NCI-H446 (cell line): ENCODE results near the gene HDAC4.

ENCODE experiments used
- DNase-seq, 2 experiments: peaks; one replicate each; lab custom pipeline; 2025; lab: John Stamatoyannopoulos, UW

The HDAC4 gene

DNA sequence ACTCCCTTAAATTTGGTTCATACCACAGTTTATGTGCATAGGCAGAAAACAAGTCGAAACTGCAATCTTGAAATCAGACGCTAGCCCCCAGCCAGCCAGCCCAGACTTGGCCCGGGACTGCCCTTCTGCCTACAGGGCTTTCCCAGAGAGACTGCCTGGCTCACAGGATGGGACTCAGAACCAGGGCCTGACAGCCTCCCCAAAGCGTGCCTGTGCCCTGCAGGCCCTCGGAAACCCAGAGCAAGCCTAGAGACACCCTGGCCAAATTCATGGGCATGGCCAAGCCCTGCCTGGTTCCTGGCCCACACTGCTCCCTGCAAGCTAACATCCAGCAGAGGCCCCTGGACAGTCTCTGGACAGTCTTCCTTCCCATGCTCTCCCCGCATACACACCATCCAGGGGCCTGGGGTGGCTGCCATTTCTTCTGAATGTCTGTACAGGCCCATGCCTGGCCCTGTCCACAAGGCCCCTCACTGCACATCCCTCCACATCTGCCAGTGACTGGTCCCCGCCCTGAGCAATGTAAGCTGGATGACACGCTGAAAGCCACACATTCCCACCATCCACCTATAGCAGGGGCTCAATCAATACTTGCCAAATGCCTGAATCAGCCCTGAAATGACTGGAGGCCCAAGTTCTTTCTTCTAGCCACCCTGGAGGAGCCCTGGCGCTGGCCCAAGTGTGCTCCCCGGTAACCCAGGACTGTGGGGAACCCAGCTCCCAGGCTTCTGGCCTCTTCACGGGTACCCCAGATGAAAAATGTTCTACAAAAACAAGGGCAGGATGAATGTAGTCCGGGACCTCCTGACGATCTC lies 73.1 kb downstream of the HDAC4 start:
- DNase-seq = no peak

DNA sequence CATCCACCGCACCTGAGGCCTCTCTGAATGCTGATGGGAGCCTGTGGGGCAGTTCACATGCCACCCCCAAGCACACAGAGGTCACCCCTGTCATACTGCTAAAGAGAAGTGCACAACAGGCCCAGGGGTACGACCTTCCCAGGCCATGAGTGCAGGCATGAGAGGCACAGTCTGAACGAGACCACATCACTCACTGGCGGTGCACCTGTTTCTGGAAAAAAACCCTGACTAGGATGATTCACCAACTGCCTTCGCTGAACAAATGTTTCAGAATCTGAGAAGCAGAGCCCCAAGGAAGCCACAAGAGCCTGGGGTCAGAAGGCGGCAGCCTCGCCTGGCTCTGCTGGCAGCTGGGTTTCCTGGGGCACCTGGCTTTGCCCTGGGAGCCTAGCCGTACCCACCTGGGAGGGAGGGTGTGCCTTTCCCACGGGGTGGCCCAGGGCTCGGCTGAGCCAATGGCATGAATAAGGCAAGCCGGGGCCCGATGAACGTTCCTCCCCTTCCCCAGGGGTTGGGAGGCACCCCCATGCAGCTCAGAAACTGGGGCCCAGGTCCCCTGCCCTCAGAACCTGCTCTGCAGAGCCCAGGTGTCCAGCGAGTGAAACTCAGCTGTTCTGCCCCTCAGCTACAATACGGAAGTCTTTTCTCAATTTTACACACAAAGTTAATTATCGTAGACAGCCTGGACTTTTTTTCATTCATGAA lies 73.8 kb downstream of the HDAC4 start:
- no peak for DNase-seq

DNA sequence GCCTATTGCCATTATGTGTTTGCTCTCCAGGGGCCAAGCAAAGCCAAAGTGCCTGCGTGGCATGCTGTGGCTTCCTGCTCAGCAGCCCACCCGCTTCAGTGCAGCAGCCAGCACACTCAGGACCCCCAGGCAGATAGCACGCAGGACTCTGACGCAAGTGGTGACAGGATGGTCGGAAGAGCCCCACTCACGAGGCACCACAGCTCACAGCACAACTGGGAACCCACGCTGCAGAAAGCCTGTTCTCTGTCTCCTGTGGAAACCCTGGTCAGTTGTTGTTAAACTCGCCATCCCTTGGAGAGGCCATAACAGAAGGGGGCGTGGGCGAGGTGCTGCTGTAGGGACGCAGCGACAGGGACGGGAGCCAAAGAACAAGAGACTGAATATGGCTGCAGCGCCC lies 76.4 kb downstream of the HDAC4 start:
- no peak for DNase-seq

DNA sequence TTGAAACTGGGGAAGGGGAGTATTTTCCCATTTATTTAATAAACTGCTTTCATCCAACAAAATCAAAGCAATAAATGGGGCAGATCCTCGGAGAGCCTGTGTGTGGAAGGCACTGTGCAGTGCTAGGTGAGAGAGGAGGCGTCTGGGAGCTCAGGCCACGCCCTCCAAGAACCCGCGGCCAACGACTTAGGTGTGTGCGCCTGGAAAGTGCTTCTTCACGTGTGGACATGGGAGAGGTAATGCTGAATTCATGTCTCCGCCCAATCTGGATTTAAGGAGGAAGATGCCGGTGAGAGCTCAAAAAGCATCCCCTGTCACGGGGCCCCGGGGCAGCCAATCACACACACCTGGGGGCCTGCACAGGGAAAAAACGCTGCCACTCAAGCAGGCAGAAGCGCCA lies 77.4 kb downstream of the HDAC4 start:
- no peak for DNase-seq

DNA sequence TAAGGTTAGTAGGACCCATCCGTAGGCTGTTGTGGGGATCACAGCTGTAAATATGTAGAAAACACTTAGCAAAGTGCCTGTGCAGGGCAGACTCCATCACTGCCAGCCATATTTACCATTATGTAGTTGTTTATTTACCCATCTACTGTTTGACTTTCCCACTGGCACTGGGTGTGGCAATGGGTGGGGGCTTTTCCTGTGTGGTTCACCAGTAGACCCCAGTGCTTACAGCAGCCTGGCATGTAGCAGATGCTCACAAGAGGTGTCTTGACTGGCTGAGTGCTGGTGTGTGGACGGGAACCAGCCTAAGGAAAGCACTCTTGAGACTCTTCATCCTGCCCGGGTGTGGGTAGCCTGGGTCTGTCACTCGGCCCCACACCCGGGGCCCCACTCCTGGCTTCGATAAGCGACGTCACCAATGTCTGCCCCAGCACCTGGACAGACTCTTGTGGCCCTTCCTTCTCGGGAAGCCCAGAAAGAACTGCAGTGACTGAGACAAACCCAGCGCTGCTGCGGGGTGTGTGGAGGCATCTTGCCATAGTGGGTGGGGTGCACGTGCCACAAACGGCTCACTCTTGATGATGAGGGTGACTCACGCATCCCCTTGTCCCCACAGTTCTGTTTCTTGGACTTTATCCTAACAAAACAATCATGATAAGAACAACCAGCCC lies 78.3 kb downstream of the HDAC4 start:
- no peak for DNase-seq

DNA sequence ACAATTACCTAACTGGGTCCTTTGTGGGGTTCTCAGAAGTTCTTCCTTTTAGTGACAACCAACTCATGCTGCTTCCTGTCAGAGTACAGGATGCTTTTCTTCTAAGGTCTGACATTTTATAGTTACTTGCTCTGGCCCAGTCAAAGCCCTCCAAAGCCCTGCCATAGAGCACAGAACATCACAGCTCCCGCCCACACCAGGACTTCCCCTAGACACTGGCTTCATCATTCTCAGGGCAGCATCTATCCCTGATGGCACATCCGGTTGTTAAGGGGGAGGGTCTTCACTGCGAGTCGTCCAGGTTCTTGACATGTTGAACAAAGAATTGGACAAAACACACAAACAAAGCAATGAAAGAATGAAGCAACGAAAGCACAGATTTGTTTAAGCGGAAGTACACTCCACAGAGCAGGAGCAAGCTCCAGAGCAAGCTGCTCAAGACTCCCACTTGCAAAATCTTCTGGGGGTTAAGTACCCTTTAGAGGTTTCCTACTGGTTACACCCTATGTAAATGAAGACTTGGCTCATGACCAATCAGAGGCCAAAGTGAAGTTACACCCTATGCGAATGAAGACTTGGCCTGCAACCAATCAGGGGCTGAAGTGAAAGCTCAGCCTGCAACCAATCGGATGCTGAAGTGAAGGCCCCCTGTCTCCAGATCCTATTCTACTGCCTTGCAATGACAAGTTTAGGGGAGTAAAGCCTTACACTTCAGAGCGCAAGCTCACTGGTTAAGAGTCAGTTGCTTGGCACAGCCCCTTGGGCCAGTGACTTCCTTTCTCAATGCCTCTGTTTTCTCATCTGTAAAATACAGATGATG lies 79.0 kb downstream of the HDAC4 start:
- no peak for DNase-seq

DNA sequence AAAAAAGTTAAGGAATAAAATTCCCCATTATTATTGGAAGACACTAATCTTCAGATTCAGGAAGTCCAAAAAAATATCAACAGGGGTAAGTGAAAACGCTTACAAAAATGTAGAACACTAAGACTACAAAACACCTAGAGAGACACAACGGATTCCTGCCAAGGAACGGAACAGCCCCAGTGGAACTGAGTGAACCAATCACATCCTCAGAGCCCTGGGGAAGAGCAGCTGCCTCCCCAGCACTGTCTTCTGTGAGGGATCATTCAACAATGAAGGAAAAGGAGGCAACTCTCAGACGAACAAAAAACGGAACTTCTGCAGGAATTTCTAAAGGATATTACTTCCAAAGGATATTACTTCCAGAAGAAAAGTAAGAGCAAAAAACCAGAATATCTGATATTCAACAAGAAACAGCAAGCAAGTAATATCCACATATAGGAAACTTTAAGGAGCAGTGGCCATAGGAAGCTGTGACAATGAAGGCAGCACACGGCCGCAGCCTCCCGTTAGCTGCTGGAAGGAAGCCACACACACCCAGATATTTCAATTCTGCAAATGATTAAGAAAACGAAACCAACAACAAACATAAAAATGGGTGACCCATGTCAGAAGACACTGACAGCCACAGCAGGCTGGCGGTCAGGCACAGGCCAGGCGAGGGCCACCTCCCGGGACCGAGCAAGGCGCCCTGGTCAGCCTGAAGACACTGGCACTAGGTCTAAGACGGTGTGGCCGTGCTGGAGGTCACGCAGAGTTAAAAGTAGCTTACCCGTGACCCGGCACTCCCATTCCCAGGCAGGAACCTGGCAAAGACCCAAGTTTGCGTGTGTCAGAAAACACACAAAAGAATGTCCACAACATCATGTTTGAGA lies 81.8 kb downstream of the HDAC4 start:
- no peak for DNase-seq

DNA sequence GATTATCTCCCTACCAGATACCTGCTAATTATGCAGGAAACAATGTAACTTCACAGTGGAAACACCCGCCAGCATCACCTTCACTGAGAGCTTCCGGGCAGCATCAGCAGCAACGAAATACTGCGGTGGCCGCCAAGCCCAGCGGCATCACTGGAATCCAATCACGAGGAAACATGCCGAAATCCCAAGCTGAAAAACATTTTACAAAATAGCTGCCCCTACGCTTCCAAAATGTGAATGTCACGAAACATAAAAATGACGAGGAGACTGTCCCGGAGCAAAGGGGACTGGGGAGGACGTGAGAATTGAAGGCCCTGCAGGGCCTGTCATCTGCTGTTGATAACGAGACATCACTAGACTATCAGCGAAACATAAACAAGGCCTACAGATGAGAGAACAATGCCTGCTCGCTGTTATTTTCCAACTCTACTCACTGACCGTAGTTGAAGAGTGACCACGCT lies 82.6 kb downstream of the HDAC4 start:
- no peak for DNase-seq

DNA sequence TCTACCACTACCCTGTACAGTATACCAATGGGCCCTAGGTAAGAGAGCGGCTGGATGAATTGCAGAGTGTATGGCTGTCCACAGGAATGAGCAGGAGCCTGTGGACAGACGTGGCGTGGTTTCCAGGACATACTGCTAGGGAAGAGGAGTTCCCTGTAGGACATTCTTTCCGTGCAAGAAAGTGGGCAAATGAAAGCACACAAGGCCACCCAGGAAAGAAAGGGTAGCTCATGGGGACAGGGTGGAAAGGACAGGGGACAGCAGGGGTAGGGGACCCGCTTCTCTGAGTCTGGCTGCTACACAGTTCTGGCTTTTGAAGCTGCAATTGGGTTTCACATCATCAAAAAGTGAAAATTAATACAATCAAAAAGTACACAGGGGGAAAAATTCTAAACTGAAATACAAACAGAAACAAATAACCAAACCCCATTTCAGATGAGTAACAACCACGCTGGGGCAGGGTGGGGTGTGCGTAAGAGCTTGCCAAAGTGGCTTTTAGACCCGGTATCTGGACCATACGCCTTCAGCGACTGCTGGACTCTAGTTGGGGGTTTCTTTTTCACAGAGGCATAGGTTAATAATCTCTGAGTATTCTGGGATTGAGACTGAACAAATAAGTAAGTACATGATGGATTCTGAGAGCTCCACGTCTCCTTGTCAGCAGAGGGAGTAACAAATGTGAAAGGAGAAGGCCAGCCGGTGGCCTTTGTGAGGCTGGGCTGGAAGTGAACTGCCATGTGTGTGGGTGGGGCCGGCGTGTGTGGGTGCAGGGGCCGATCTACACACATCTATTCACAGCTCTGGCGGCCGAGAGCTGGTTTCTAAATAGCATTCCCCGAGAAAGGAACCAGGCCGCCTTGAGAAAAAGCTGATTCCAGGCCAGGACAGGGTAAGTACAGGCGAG lies 84.0 kb downstream of the HDAC4 start:
- no peak for DNase-seq

DNA sequence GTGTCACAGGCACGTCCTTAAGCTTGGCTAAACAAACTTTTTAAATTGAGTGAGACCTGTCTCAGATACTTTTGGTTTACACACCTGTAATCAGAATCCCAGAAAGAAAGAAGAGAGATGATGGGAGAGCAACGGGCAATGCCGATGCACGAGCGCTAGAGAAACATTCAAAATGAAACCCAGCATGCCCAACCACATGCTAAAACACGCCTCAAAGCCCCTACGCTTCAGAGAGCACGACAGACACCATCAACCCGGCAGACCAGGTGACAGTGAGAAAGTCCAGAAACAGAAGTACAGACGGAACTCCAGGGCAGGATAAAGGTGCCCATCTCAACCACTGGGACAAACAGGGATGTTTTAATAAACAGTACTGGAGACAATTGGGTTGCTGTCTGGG lies 85.5 kb downstream of the HDAC4 start:
- no peak for DNase-seq

DNA sequence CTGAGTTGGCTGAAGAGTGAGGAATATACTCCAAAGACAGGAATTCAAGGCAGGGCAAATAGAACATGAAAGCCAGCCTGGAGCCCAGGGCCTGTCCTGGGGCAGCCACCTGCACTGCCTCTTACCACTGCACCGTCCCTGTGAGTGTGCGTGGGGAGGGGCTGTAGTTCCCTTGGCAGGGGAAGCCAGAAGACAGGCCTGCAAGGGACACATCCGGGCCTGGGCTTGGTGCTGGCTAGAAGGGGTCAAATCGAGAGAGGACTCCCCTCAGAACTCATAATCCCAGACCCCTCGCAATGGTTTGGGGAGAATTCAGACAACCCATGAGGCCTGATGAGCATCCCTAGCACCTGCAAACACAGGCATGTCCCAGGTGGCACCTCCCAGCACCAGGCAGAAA lies 87.0 kb downstream of the HDAC4 start:
- DNase-seq = no peak

DNA sequence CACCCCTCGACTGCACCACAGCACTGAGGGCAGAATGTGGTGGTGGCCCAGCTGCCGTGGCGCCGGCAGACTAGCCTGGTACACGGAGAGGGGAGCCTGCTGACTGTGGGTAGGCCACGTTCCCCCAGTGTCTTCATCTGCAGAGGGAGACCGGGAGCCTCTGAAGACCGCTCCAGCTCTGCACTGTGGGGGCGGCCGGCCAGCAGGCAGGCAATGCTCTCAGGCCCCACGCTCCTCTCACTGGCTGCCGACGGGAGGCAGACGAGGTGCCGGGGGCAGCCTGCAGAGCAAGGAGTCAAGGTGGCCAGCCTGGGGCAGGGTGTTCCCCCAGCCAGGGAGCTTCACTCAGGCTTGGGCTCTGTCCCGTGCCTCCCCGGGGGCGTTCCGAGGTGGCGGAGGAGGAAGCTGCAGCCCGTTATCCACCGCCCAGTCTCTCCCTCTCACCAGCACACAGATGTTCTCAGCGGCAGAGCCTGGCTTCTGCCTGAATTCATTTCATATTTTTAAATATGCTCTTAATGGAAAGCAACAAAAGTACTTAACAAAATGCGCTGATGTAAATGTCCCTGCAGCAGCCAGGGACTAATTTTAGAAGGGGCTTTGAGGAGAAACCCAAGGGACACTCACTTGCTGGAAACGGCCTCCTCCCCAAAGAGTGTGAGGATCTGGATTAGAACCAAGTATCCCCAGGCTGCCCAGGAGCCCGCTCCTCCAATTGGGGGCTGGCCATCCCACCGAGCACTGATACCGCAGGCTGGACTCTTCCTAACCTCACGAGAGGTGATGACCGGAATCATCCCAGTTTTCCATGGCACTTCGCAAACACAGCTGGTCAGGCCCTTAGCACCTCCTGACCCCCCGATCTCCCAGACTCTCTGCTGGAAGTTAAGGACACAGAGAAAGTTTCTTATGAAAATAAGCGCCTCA lies 87.8 kb downstream of the HDAC4 start:
- no peak for DNase-seq

DNA sequence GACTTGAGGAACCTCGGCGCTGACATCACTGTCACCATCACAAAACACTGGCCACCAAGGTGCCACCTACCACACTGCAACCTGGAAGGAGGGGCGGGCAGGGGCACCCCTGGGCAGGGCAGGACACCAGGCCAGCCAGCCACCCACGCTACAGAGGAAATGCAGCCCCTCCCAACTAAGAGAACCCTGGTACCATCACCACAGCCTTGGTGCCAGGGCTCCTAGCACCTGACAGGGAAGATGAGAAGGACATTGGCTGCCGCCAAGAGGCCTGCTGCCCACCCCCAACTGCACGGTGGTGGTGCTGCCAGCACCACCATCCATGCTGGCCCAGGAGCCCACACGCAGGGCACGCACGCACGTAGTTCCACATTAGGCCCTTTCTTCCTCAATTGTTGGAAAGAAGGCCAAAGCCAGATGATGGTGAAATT lies 88.7 kb downstream of the HDAC4 start:
- DNase-seq = no peak

DNA sequence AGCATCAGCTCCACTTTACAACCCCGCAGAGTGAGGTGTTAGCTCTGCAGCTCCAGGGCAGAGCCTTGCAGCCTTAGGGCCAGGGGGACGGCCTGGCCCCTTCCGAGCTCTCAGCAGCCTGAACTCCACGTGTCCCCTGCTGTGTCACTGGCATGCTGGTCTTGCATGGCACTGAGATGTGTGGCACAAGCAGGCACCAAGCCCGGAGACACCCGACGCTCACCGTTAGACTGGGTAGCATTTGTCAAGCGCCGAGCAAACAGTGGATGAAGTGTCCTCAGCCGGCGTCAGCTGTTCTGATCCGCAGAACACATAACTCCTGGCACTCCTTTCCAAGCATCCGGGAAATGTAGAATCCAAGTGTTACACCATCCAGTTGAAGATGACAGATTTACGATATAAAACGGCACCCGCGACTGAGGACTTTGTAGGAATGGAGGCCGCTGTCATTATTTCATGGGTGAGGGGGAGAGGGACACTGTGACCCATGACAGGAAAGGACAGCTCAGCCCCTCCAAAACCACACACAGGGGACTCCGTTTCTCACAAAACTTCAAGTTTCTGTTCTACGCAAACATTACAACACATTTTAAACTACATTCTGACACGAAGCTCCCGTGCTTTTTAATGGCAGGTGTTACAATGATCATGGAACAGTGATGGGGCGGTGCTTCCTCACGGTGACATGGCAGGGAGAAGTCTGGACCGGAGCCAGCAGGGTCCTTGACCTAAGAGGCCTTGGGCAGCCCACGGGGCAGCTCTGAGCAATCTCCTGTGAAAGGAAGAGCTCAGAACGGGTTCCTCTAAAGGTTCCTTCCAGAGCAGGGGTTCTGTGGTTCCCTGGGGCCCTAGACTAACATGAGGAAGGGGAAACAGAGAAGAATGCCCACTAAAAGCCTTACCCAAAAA lies 89.4 kb downstream of the HDAC4 start:
- no peak for DNase-seq

DNA sequence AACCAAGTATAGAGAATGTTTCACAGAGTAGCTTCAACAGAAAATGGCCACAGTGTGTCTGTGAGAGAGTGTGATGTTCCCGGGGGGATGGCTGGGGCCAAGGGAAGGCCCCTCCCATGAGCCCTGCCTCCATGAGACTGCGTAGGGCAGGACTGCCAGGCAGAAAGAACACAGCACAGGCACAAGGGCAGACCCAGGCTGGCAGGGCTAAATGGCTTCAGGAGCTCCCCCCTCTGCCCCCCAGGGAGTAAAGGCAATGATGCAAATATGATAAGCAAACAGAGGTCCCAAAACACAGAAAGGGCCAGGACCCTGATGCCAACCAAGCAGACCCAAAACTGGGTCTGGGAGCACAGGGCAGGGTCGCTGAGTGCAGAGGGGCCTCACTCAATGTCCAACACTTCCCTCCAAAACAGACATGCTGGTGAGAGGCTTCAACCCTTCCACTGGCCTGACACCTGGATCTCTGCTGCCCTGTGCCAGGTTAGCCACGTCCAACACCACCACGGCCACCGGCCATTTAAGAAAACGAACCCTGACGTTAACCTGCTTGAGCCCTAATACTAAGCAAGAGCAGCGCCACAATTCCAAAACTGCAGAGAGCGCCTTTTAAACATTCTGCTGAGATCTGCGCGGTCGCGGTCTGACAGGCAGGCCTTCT lies 90.3 kb downstream of the HDAC4 start:
- DNase-seq = no peak

DNA sequence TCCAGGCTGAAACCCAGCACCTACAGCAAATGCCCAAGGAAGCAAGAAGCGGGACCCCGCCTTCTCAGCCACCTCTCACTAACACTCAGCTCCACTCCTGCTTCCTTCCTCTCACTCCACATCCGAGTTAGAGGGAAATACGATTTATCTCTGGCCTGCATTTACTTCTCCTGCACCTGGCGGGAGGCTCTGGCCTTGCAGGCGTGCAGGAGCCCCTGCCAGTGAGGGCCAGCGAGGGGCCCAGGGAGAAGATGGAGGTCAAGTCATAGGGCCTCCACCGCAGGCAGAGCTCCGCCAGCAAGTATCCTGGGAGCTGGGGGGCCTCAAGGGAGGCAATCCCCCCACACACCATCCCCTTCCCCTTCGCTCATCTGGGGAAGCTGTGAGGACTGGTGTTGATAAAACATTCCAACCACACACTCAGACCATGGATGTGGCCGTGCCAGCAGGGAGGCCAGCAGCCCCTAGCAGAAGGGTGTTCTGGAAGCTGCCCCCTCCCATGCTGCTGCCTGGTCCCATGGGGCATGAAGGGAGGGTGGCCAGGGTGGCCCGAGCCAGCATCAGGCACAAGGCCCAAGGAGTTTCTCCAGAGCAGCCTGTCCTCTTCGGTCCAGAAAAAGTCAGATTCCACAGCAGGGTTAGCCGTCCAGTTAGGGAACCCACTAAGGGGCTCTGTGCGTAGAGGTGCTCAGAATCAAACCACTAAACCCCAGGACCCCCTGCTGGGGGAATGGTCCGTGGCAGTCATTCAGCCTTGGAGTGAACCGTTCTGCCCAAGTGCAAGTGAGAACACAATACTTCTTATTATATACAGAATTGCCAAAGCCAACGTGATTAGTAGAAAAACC lies 91.2 kb downstream of the HDAC4 start:
- no peak for DNase-seq
